GM21515 (cell line): ENCODE results near the gene PARM1.

Experiments used
- ATAC-seq: cut with Tn5 transposase; IDR thresholded peaks from one replicate; pipeline ENCODE4 v1.9.1; 2021; ENCODE audit not compliant: unreplicated experiment

Gene PARM1

GRCh38 chr4:75069493-75070074 is 136.7 kb downstream of the PARM1 start:
- ATAC-seq, result peak; percentile 61

GRCh38 chr4:75071317-75071716 is 138.4 kb downstream of the PARM1 start:
- no peak for ATAC-seq

- ATAC-seq, result no peak
Observed at GRCh38 chr4:75080888-75081287, 148.0 kb downstream of the PARM1 start.

GRCh38 chr4:75081561-75081960 is 148.6 kb downstream of the PARM1 start:
- ATAC-seq, result no peak

GRCh38 chr4:75087416-75087815 is 154.5 kb downstream of the PARM1 start:
- no peak for ATAC-seq

GRCh38 chr4:75087865-75088264 is 154.9 kb downstream of the PARM1 start:
- ATAC-seq, result no peak

GRCh38 chr4:75089206-75089605 is 156.3 kb downstream of the PARM1 start:
- no peak for ATAC-seq

- ATAC-seq, result peak; percentile 91
Observed at GRCh38 chr4:75099321-75099720, 166.4 kb downstream of the PARM1 start.
